OCI-M1 (cell line): ENCODE data around the gene DMPK.
A peak's percentile ranks its signal among the peaks of the same experiment; 100 is the strongest.
"Not testable (repeated sequence)": the region's sequence is repeated elsewhere in the genome, so short reads cannot be mapped to it uniquely, and the experiment has no call there.

Experiments used
- DNase-seq: peaks from one replicate; lab custom pipeline; 2025; lab: John Stamatoyannopoulos, UW

The DMPK gene

GRCh38 chr19:45814851-45815480 is 32.7 kb upstream of the DMPK start, which contains the start of gene RSPH6A:
Gene RSPH6A, minus strand, starts transcription at chr19:45815308. Its CDS starts 132 bp downstream, at chr19:45815176.
- no peak for DNase-seq

GRCh38 chr19:45814166-45814780 is 32.0 kb upstream of the DMPK start:
- no peak for DNase-seq

GRCh38 chr19:45812297-45812696 is 30.0 kb upstream of the DMPK start:
- no peak for DNase-seq

GRCh38 chr19:45809643-45810159 is 27.4 kb upstream of the DMPK start:
- DNase-seq = peak; percentile 82

GRCh38 chr19:45805719-45806118 is 23.4 kb upstream of the DMPK start:
- DNase-seq = no peak

- no peak for DNase-seq
These were observed 22.6 kb upstream of the DMPK start for GRCh38 chr19:45804959-45805230.

- no peak for DNase-seq
These were observed 22.1 kb upstream of the DMPK start for GRCh38 chr19:45804140-45804958.

- no peak for DNase-seq
These were observed 19.4 kb upstream of the DMPK start for GRCh38 chr19:45801603-45802175.

GRCh38 chr19:45800070-45800553 is 17.8 kb upstream of the DMPK start:
- DNase-seq = no peak

GRCh38 chr19:45799541-45799940 is 17.3 kb upstream of the DMPK start:
- DNase-seq = not testable (repeated sequence)

GRCh38 chr19:45798995-45799517 is 16.8 kb upstream of the DMPK start:
- peak; percentile 79 for DNase-seq

- no peak for DNase-seq
These were observed 12.3 kb upstream of the DMPK start for GRCh38 chr19:45794627-45795026.

- no peak for DNase-seq
These were observed 11.6 kb upstream of the DMPK start for GRCh38 chr19:45793876-45794275.

GRCh38 chr19:45793178-45793564 is 10.9 kb upstream of the DMPK start:
- DNase-seq = no peak

- peak; percentile 99 for DNase-seq
These were observed 10.3 kb upstream of the DMPK start, which contains the start of gene DMWD for GRCh38 chr19:45792470-45793177. Gene DMWD, minus strand, starts transcription at chr19:45792845. Its CDS starts 89 bp downstream, at chr19:45792756.

GRCh38 chr19:45791744-45792469 is 9.6 kb upstream of the DMPK start:
- DNase-seq = no peak

GRCh38 chr19:45790942-45791341 is 8.7 kb upstream of the DMPK start:
- DNase-seq = peak; percentile 74

- no peak for DNase-seq
These were observed 6.9 kb upstream of the DMPK start for GRCh38 chr19:45789035-45789786.

GRCh38 chr19:45786533-45786894 is 4.2 kb upstream of the DMPK start:
- no peak for DNase-seq
